Neural progenitor cell (in vitro differentiated cells): ENCODE results near the gene TAX1BP3. TPM values are rescaled to one million over a fixed set of nuclear protein-coding genes. Genes with fewer than 3 reads are reported as not detected.

Experiments
- DNase-seq: peaks from one replicate; pipeline ENCODE4 v3.0.0-alpha.2; 2016; ENCODE audit warnings: low spot score
- H2AFZ ChIP-seq: fragments of 200-600 bp; sonication (generic); replicated peaks from 2 replicates; pipeline ENCODE4 v1.6.1; 2016; ENCODE audit warnings: antibody characterized with exemption
- H3F3A ChIP-seq: fragments of 200-600 bp; sonication (generic); 2 replicates; pipeline ENCODE4 v1.6.1; 2016; ENCODE audit warnings: antibody characterized with exemption, low read depth
- H3K27ac ChIP-seq: fragments of 200-600 bp; sonication (generic); 2 replicates; pipeline ENCODE4 v1.5.1; 2016; ENCODE audit warnings: mild to moderate bottlenecking
- H3K27me3 ChIP-seq: fragments of 200-600 bp; sonication (generic); 2 replicates; pipeline ENCODE4 v1.6.1; 2016; ENCODE audit warnings: mild to moderate bottlenecking, moderate library complexity
- H3K36me3 ChIP-seq: fragments of 200-600 bp; sonication (generic); 2 replicates; pipeline ENCODE4 v1.5.1; 2016
- H3K4me1 ChIP-seq: fragments of 200-600 bp; sonication (generic); 2 replicates; pipeline ENCODE4 v1.6.1; 2016; ENCODE audit warnings: mixed run types
- H3K4me2 ChIP-seq: fragments of 200-600 bp; sonication (generic); 2 replicates; pipeline ENCODE4 v1.6.1; 2016
- H3K4me3 ChIP-seq: fragments of 200-600 bp; sonication (generic); 2 replicates; pipeline ENCODE4 v1.5.1; 2016
- H3K79me2 ChIP-seq: fragments of 200-600 bp; sonication (generic); 2 replicates; pipeline ENCODE4 v1.6.1; 2016; ENCODE audit warnings: low read depth
- H3K9ac ChIP-seq: fragments of 200-600 bp; sonication (generic); 2 replicates; pipeline ENCODE4 v1.6.1; 2016
- H3K9me3 ChIP-seq: fragments of 200-600 bp; sonication (generic); 2 replicates; pipeline ENCODE4 v1.5.1; 2016; ENCODE audit warnings: low read depth
- H4K20me1 ChIP-seq: fragments of 200-600 bp; sonication (generic); 2 replicates; pipeline ENCODE4 v1.6.1; 2016; ENCODE audit warnings: low read depth
- H3K27ac Mint-ChIP-seq: 3 replicates; pipeline ENCODE4 v1.8.0; 2021; ENCODE audit warnings: mixed read lengths
- H3K27me3 Mint-ChIP-seq: 2 replicates; pipeline ENCODE4 v1.8.0; 2022; ENCODE audit warnings: low read depth, mild to moderate bottlenecking, inconsistent platforms, moderate library complexity, mixed read lengths; ENCODE audit not compliant: insufficient read depth
- H3K36me3 Mint-ChIP-seq: 3 replicates; pipeline ENCODE4 v1.8.0; 2021; ENCODE audit warnings: mixed read lengths
- H3K4me1 Mint-ChIP-seq: 3 replicates; pipeline ENCODE4 v1.8.0; 2021; ENCODE audit warnings: mixed read lengths
- H3K4me3 Mint-ChIP-seq: 3 replicates; pipeline ENCODE4 v1.8.0; 2021; ENCODE audit warnings: mild to moderate bottlenecking, moderate library complexity, mixed read lengths
- H3K9me3 Mint-ChIP-seq: 3 replicates; pipeline ENCODE4 v1.8.0; 2020; ENCODE audit warnings: mixed read lengths
- EZH2 ChIP-seq: fragments of 200-600 bp; sonication (generic); IDR thresholded peaks from 2 replicates; pipeline ENCODE4 v1.6.1; 2017; ENCODE audit warnings: antibody characterized with exemption, mild to moderate bottlenecking, moderate library complexity
- EZH2phosphoT487 ChIP-seq: fragments of 200-600 bp; sonication (generic); IDR thresholded peaks from 2 replicates; pipeline ENCODE4 v1.6.1; 2017; ENCODE audit warnings: antibody characterized with exemption
- total RNA-seq: library from RNA; depleted of rRNA; stranded (reverse); fragments of >200 nt; gene quantifications from 2 replicates; pipeline ENCODE4 v1.2.3, GENCODE V29; 2015; ENCODE audit warnings: low replicate concordance
- TF ChIP-seq, protein P1 (sequence below): fragments of 200-600 bp; sonication (generic); IDR thresholded peaks from 2 replicates; pipeline ENCODE4 v1.5.1; 2017; ENCODE audit warnings: antibody characterized with exemption, mild to moderate bottlenecking

Gene TAX1BP3
- total RNA-seq, 1 donor from 2014 or later, result 27.3 TPM

DNA sequence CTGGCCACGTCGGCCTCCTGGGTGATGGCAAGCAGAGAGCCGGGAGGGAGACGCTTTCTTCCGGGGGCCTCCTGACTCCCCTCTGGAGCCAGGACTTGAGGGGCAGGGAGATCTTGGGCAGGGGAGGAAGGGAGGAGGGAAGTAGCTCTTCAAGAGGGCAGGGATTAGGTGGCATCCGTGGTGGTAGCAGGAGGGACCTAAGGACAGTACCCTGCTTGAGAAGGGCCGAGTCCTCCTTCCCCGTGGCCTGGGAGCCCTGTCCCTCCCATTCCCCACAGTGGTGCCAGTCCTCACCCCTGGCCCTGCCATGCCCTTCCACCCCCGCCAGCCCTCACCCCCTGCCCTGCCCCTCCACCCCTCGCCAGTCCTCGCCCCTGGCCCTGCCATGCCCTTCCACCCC is 12.6 kb downstream of the TAX1BP3 start:
- Histone ChIP-seq H4K20me1 (no peaks in the 10 kb centered on the region), H3K79me2 (no peaks in the 10 kb centered on the region), H3K36me3 (no peaks in the 10 kb centered on the region), H2AFZ (no peak overlapping the region), H3K9ac (no peak overlapping the region), H3K4me3 (no peak overlapping the region), H3K4me1 (no peaks in the 10 kb centered on the region), H3K27ac (no peak overlapping the region), H3F3A (no peaks in the 10 kb centered on the region), H3K4me2 (no peak overlapping the region), H3K9me3 (no peaks in the 10 kb centered on the region), H3K27me3 (no peaks in the 10 kb centered on the region)
- DNase-seq, result no peak
- H3K9me3 Mint-ChIP-seq, result no peaks in the 10 kb centered on the region
- no peak overlapping the region for H3K4me3 Mint-ChIP-seq
- no peak overlapping the region for H3K27ac Mint-ChIP-seq
- TF ChIP-seq EZH2phosphoT487, result no peak
- TF ChIP-seq, protein P1, sequence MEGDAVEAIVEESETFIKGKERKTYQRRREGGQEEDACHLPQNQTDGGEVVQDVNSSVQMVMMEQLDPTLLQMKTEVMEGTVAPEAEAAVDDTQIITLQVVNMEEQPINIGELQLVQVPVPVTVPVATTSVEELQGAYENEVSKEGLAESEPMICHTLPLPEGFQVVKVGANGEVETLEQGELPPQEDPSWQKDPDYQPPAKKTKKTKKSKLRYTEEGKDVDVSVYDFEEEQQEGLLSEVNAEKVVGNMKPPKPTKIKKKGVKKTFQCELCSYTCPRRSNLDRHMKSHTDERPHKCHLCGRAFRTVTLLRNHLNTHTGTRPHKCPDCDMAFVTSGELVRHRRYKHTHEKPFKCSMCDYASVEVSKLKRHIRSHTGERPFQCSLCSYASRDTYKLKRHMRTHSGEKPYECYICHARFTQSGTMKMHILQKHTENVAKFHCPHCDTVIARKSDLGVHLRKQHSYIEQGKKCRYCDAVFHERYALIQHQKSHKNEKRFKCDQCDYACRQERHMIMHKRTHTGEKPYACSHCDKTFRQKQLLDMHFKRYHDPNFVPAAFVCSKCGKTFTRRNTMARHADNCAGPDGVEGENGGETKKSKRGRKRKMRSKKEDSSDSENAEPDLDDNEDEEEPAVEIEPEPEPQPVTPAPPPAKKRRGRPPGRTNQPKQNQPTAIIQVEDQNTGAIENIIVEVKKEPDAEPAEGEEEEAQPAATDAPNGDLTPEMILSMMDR, result no peak
- TF ChIP-seq EZH2, result no peak
- H3K4me1 Mint-ChIP-seq, result no peaks in the 10 kb centered on the region
- H3K27me3 Mint-ChIP-seq, result peaks cover 7% of the 10 kb centered on the region
- H3K36me3 Mint-ChIP-seq, result no peaks in the 10 kb centered on the region

DNA sequence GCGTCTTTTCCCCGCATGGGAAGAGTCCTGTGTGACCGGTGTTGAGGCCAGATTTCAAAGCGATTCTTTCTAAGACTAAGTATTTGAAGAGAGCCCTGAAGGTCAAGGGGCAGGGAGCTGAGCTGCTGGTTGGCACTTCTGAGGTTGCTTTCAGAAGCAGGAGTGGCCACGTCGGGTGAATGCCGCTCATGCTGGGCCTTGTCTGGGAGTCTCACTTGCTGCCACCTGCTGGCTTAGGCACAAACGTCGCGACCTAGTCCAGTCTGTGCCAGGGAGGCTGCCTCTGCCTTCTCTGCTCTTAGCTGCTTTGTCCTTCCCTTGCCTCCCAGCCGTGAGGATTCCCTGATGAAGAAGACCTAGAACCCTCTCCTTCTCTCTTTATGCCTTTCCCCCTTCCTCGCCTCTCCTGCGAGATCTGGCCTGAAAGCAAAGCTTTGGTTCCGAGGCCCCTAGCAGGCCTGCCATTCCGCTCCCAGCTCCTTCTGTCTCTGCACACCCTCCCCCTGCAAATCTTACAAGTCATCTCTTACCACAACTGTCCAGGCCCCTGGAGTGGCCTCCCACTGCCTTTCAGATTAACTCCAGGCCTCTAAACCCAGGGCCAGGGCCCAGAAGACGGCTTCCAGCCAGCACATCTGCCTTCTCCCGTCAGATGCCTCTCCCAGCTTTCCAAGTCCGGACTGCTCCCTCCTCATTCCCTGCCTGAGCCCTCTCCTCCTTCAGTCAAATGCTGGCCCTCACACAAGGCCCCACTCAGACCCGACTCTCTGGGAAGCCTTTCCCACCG is 20.4 kb downstream of the TAX1BP3 start:
- H3K9me3 ChIP-seq, result no peaks in the 10 kb centered on the region
- Mint-ChIP-seq H3K4me1 (peaks cover 17% of the 10 kb centered on the region), H3K27me3 (peaks cover 3% of the 10 kb centered on the region), H3K4me3 (no peak overlapping the region), H3K27ac (peak overlapping the region; percentile 86), H3K36me3 (peaks cover 6% of the 10 kb centered on the region), H3K9me3 (no peaks in the 10 kb centered on the region)
- no peaks in the 10 kb centered on the region for H3K79me2 ChIP-seq
- no peak overlapping the region for H2AFZ ChIP-seq
- no peak overlapping the region for H3K4me2 ChIP-seq
- no peaks in the 10 kb centered on the region for H4K20me1 ChIP-seq
- H3F3A ChIP-seq, result no peaks in the 10 kb centered on the region
- H3K27me3 ChIP-seq, result no peaks in the 10 kb centered on the region
- H3K9ac ChIP-seq, result no peak overlapping the region
- H3K4me3 ChIP-seq, result no peak overlapping the region
- peak; percentile 76 for DNase-seq
- TF ChIP-seq EZH2, result no peak
- TF ChIP-seq EZH2phosphoT487, result no peak
- TF ChIP-seq, protein P1, result peak; percentile 60
- no peaks in the 10 kb centered on the region for H3K4me1 ChIP-seq
- H3K36me3 ChIP-seq, result no peaks in the 10 kb centered on the region
- no peak overlapping the region for H3K27ac ChIP-seq

DNA sequence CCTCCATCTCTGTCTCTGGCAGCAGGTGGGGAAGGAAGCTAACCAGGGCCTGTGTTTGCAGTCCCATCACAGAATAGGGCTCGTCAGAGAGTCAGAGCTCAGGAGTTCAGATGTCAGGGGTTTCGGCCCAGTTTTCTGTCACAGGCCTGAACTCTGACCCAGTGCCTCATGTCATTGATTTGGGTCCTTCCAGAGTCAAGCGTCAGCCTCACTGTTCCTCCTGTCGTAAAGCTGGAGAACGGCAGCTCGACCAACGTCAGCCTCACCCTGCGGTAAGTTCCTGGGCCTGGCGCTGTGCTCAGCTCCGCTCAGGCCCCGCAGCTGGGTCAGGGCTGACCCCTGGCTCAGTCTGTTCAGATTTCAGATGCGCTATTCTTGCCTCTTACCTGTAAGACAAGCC is 21.1 kb downstream of the TAX1BP3 start:
- H3K79me2 ChIP-seq, result no peaks in the 10 kb centered on the region
- no peaks in the 10 kb centered on the region for H4K20me1 ChIP-seq
- peaks cover 6% of the 10 kb centered on the region for H3K36me3 Mint-ChIP-seq
- H3K4me2 ChIP-seq, result no peak overlapping the region
- no peaks in the 10 kb centered on the region for H3K9me3 Mint-ChIP-seq
- no peaks in the 10 kb centered on the region for H3K36me3 ChIP-seq
- no peaks in the 10 kb centered on the region for H3F3A ChIP-seq
- no peaks in the 10 kb centered on the region for H3K27me3 ChIP-seq
- TF ChIP-seq EZH2phosphoT487 (no peak), EZH2 (no peak)
- TF ChIP-seq, protein P1, result no peak
- no peaks in the 10 kb centered on the region for H3K27me3 Mint-ChIP-seq
- H3K27ac Mint-ChIP-seq, result no peak overlapping the region
- H3K9me3 ChIP-seq, result no peaks in the 10 kb centered on the region
- no peak overlapping the region for H3K9ac ChIP-seq
- peaks cover 17% of the 10 kb centered on the region for H3K4me1 Mint-ChIP-seq
- no peaks in the 10 kb centered on the region for H3K4me1 ChIP-seq
- H2AFZ ChIP-seq, result no peak overlapping the region
- no peak for DNase-seq
- no peak overlapping the region for H3K27ac ChIP-seq
- H3K4me3 Mint-ChIP-seq, result no peak overlapping the region
- no peak overlapping the region for H3K4me3 ChIP-seq
